Smooth muscle cell (in vitro differentiated cells): ENCODE data around the gene MYBPHL. TPM values are rescaled to one million over a fixed set of nuclear protein-coding genes. Genes with fewer than 3 reads are reported as not detected.

Experiments
- DNase-seq: peaks from one replicate; lab custom pipeline; 2025; ENCODE audit not compliant: unreplicated experiment; lab: John Stamatoyannopoulos, UW
- H2AFZ ChIP-seq: fragments of 200-600 bp; sonication (generic); 2 replicates; pipeline ENCODE4 v1.6.0; 2016; ENCODE audit warnings: antibody characterized with exemption, low read depth, mild to moderate bottlenecking
- H3F3A ChIP-seq: fragments of 200-600 bp; sonication (generic); 2 replicates; pipeline ENCODE4 v1.6.0; 2017; ENCODE audit warnings: antibody characterized with exemption, low read depth
- H3K27ac ChIP-seq: fragments of 200-600 bp; sonication (generic); 2 replicates; pipeline ENCODE4 v1.5.1; 2016; ENCODE audit warnings: low read depth, mild to moderate bottlenecking
- H3K27me3 ChIP-seq: fragments of 200-600 bp; sonication (generic); 2 replicates; pipeline ENCODE4 v1.6.1; 2016; ENCODE audit warnings: low read depth, mild to moderate bottlenecking
- H3K36me3 ChIP-seq: fragments of 200-600 bp; sonication (generic); 2 replicates; pipeline ENCODE4 v1.5.1; 2016; ENCODE audit warnings: low read depth
- H3K4me1 ChIP-seq: fragments of 200-600 bp; sonication (generic); 2 replicates; pipeline ENCODE4 v1.5.1; 2016; ENCODE audit warnings: low read depth
- H3K4me2 ChIP-seq: fragments of 200-600 bp; sonication (generic); 2 replicates; pipeline ENCODE4 v1.6.0; 2016; ENCODE audit warnings: mild to moderate bottlenecking
- H3K4me3 ChIP-seq: fragments of 200-600 bp; sonication (generic); 2 replicates; pipeline ENCODE4 v1.5.1; 2016; ENCODE audit warnings: mild to moderate bottlenecking
- H3K79me2 ChIP-seq: fragments of 200-600 bp; sonication (generic); 2 replicates; pipeline ENCODE4 v1.6.0; 2016; ENCODE audit warnings: low read depth, mild to moderate bottlenecking
- H3K9ac ChIP-seq: fragments of 200-600 bp; sonication (generic); 2 replicates; pipeline ENCODE4 v1.6.0; 2016; ENCODE audit warnings: low read depth
- H3K9me3 ChIP-seq: fragments of 200-600 bp; sonication (generic); replicated peaks from 2 replicates; pipeline ENCODE4 v1.5.1; 2016; ENCODE audit warnings: low read depth
- H4K20me1 ChIP-seq: fragments of 200-600 bp; sonication (generic); 2 replicates; pipeline ENCODE4 v1.6.0; 2016; ENCODE audit warnings: low read depth
- CTCF ChIP-seq: fragments of 200-600 bp; sonication (generic); IDR thresholded peaks from 2 replicates; pipeline ENCODE4 v1.5.1; 2017; ENCODE audit warnings: borderline replicate concordance, mild to moderate bottlenecking, antibody characterized with exemption; ENCODE audit not compliant: insufficient read depth, poor library complexity, severe bottlenecking
- WGBS: methylation state at CpG from one replicate; pipeline ENCODE4 v1.1.7; 2016; ENCODE audit warnings: low lambda C conversion rate; 5-methylcytosine and 5-hydroxymethylcytosine counted together
- polyA plus RNA-seq: library from polyadenylated mRNA; unstranded; fragments of >200 nt; fragmentation: Nextera tagmentation; extraction: Ambion mirVana; gene quantifications from 2 replicates; pipeline ENCODE4 v1.2.1, GENCODE V29; 2016
- total RNA-seq: library from RNA; depleted of rRNA; stranded (reverse); fragments of >200 nt; gene quantifications from 2 replicates; pipeline ENCODE4 v1.2.3, GENCODE V29; 2014

MYBPHL gene
- total and polyA plus RNA-seq, 2 experiments from 2014 or later = not detected

DNA sequence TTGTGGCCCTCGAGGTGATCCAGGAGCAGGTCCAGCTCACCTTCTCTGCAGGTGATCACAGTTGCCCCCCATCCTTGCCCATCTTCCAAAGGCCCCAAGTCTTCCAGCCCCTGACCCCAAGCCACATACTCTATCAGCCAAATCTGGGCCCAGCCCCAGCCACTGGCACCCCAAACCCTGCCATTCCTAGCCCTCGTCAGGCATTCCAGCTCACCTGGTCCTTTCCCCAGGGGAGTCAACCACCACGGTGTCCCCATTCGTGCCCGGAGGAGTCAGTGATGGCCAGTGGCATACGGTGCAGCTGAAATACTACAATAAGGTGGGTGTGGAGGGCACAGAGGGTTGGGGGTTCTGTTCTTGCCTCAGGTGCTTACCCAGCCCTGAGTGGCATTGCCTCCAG lies 45.2 kb downstream of the MYBPHL start:
- Histone ChIP-seq H3K79me2 (no peaks in the 10 kb centered on the region), H3K36me3 (no peaks in the 10 kb centered on the region), H3F3A (no peaks in the 10 kb centered on the region), H3K4me3 (no peak overlapping the region), H3K27me3 (no peaks in the 10 kb centered on the region), H3K4me1 (peaks cover 3% of the 10 kb centered on the region), H3K9ac (no peak overlapping the region), H3K9me3 (no peaks in the 10 kb centered on the region), H4K20me1 (no peaks in the 10 kb centered on the region), H3K27ac (no peak overlapping the region), H3K4me2 (no peak overlapping the region), H2AFZ (no peak overlapping the region)
- no peak for TF ChIP-seq CTCF
- no peak for DNase-seq
- WGBS = 95% methylated on average over 6 of the region's 6 CpGs

DNA sequence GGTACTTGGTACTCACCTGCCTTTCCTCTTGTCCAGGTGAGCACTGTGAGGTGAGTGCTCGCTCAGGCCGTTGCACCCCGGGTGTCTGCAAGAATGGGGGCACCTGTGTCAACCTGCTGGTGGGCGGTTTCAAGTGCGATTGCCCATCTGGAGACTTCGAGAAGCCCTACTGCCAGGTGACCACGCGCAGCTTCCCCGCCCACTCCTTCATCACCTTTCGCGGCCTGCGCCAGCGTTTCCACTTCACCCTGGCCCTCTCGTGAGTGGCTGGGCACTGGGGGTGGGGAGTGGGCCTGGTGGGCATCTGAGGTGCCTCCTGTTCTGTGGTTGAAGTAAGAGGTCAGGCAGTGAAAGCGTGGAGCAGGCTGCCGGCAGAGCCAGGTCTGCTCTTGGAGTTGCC lies 45.8 kb downstream of the MYBPHL start:
- no peaks in the 10 kb centered on the region for H4K20me1 ChIP-seq
- TF ChIP-seq CTCF = no peak
- 97% methylated on average over 16 of the region's 16 CpGs for WGBS
- no peaks in the 10 kb centered on the region for H3K9me3 ChIP-seq
- H3K4me3 ChIP-seq = no peak overlapping the region
- DNase-seq = no peak
- H2AFZ ChIP-seq = no peak overlapping the region
- H3K27ac ChIP-seq = no peak overlapping the region
- H3K27me3 ChIP-seq = no peaks in the 10 kb centered on the region
- no peak overlapping the region for H3K9ac ChIP-seq
- no peaks in the 10 kb centered on the region for H3K36me3 ChIP-seq
- H3F3A ChIP-seq = no peaks in the 10 kb centered on the region
- H3K79me2 ChIP-seq = no peaks in the 10 kb centered on the region
- no peak overlapping the region for H3K4me2 ChIP-seq
- peaks cover 3% of the 10 kb centered on the region for H3K4me1 ChIP-seq

- H3K27me3 ChIP-seq = no peaks in the 10 kb centered on the region
- H3K9me3 ChIP-seq = no peaks in the 10 kb centered on the region
- H3K79me2 ChIP-seq = no peaks in the 10 kb centered on the region
- H4K20me1 ChIP-seq = no peaks in the 10 kb centered on the region
- H2AFZ ChIP-seq = no peak overlapping the region
- DNase-seq = no peak
- H3F3A ChIP-seq = no peaks in the 10 kb centered on the region
- H3K36me3 ChIP-seq = no peaks in the 10 kb centered on the region
- no peak overlapping the region for H3K4me2 ChIP-seq
- 63% methylated on average over 7 of the region's 7 CpGs for WGBS
- H3K4me3 ChIP-seq = no peak overlapping the region
- H3K27ac ChIP-seq = no peak overlapping the region
- H3K9ac ChIP-seq = no peak overlapping the region
- peaks cover 10% of the 10 kb centered on the region for H3K4me1 ChIP-seq
- no peak for TF ChIP-seq CTCF
These were observed 46.9 kb downstream of the MYBPHL start for GRCh38 chr1:109259674-109260557.
